ENCODE results near the gene EPHA7.

DNA sequence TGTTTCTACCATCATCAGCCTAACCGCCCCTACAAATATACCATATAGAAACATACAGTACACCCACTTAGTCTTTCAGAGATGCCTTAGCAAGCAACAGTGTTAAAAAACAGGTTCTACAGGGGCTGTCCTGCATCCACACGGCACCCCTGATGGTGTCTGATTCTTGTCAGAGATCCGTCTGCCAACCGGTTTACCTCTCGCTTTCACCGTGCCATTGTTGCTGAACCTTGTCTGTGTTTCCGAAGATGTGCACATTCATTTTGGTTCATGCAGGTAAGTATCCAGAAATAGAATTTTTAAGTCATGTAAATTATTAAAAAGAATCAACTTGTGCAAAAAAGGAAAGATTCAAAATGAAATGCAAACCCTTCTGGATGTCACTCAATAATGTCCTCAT is 52.9 kb downstream of the EPHA7 start:
- TF ChIP-seq POLR2A (IDR thresholded peaks at IDR 0.05) (no peak), CTCF (IDR thresholded peaks at IDR 0.05) (no peak)
